Measurements from ENCODE around the gene AMPD3. TPM values are rescaled to one million over a fixed set of nuclear protein-coding genes. Genes with fewer than 3 reads are reported as not detected.

The AMPD3 gene
- total and polyA plus RNA-seq, 2 of the 13 experiments (the other 11 are each of a cell fraction or from before 2014, with no cell fraction given), result 0.33 to 2.3 TPM

DNA sequence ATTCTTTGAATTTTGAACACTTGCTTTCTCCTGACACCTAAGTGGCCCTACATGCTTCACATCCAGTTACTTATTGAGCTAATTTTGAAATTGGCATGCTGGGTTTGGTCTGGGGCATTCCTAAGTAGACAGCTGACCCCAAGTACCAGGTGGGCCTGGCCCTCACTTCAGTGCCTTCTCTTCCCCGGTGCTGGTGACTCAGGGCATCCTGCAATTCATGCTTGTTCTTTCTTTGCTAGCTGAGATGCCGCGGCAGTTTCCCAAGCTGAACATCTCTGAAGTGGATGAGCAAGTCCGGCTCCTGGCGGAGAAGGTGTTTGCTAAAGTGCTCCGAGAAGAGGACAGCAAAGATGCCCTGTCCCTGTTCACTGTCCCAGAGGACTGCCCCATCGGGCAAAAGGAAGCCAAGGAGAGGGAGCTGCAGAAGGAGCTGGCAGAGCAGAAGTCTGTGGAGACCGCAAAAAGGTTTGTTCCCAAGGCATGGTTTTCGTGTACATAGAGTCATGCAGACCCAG is 6.3 kb downstream of the AMPD3 start:
- H3K36me3 ChIP-seq (replicated peaks in 1 of 2; ENCODE audit: control insufficient read depth in 1 of 2, insufficient read depth in 2 of 2, low read length in 2 of 2), result no peaks in the 10 kb centered on the region
- no peak for TF ChIP-seq ZNF598 (CRISPR knock-in tag; IDR thresholded peaks at IDR 0.05; ENCODE audit: borderline replicate concordance)
- TF ChIP-seq SALL2 (CRISPR knock-in tag; IDR thresholded peaks at IDR 0.05), result no peak
- TF ChIP-seq, protein P1, sequence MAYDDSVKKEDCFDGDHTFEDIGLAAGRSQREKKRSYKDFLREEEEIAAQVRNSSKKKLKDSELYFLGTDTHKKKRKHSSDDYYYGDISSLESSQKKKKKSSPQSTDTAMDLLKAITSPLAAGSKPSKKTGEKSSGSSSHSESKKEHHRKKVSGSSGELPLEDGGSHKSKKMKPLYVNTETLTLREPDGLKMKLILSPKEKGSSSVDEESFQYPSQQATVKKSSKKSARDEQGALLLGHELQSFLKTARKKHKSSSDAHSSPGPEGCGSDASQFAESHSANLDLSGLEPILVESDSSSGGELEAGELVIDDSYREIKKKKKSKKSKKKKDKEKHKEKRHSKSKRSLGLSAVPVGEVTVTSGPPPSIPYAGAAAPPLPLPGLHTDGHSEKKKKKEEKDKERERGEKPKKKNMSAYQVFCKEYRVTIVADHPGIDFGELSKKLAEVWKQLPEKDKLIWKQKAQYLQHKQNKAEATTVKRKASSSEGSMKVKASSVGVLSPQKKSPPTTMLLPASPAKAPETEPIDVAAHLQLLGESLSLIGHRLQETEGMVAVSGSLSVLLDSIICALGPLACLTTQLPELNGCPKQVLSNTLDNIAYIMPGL (CRISPR knock-in tag; IDR thresholded peaks at IDR 0.05; ENCODE audit: borderline replicate concordance in 1 of 2, low read depth in 1 of 2), result no peak
- TF ChIP-seq, protein P2, sequence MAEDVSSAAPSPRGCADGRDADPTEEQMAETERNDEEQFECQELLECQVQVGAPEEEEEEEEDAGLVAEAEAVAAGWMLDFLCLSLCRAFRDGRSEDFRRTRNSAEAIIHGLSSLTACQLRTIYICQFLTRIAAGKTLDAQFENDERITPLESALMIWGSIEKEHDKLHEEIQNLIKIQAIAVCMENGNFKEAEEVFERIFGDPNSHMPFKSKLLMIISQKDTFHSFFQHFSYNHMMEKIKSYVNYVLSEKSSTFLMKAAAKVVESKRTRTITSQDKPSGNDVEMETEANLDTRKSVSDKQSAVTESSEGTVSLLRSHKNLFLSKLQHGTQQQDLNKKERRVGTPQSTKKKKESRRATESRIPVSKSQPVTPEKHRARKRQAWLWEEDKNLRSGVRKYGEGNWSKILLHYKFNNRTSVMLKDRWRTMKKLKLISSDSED (CRISPR knock-in tag; IDR thresholded peaks at IDR 0.05), result no peak
- TF ChIP-seq ZNF17 (CRISPR knock-in tag; IDR thresholded peaks at IDR 0.05), result no peak
- TF ChIP-seq, protein P3, sequence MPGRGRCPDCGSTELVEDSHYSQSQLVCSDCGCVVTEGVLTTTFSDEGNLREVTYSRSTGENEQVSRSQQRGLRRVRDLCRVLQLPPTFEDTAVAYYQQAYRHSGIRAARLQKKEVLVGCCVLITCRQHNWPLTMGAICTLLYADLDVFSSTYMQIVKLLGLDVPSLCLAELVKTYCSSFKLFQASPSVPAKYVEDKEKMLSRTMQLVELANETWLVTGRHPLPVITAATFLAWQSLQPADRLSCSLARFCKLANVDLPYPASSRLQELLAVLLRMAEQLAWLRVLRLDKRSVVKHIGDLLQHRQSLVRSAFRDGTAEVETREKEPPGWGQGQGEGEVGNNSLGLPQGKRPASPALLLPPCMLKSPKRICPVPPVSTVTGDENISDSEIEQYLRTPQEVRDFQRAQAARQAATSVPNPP (CRISPR knock-in tag; IDR thresholded peaks at IDR 0.05), result no peak
- no peak for TF ChIP-seq ZNF292 (CRISPR knock-in tag; IDR thresholded peaks at IDR 0.05; ENCODE audit: borderline replicate concordance, low read depth)
- no peak for TF ChIP-seq ZNF225 (CRISPR knock-in tag; IDR thresholded peaks at IDR 0.05)
- TF ChIP-seq ATM (IDR thresholded peaks at IDR 0.05; ENCODE audit: borderline replicate concordance), result no peak
- TF ChIP-seq FOSL2 (CRISPR knock-in tag; IDR thresholded peaks at IDR 0.05), result no peak
- TF ChIP-seq AKAP8 (CRISPR knock-in tag; IDR thresholded peaks at IDR 0.05), result no peak
- POLR2A ChIA-PET, result no interaction called here
- in situ Hi-C loops (cut with HindIII; ENCODE audit: extremely low pct_ligation_motif_present, low pct_unique_long_range_greater_than_20kb), result no loop called here
- DNase-seq (ENCODE audit: low spot score) (no peak), ATAC-seq (no peak), FAIRE-seq (no peak)
- no peak overlapping the region for H3K27ac ChIP-seq (ENCODE audit: extremely low read length, insufficient read depth, low read length)
- H4K20me1 ChIP-seq (ENCODE audit: insufficient read depth, low read length), result no peaks in the 10 kb centered on the region
- H3K27me3 ChIP-seq (ENCODE audit: control insufficient read depth in 1 of 2, insufficient read depth in 2 of 2, low read length in 2 of 2), result peaks cover 0 to 18% of the 10 kb centered on the region in 2 experiments; a peak in 1 of 5 replicates
- no peaks in the 10 kb centered on the region for H3K79me2 ChIP-seq (ENCODE audit: insufficient read depth, low read length)
- no peak overlapping the region for H3K4me2 ChIP-seq (ENCODE audit: low read depth, low read length)
- no peak overlapping the region for H2AFZ ChIP-seq (ENCODE audit: low read length)
- no peak overlapping the region for H3K9ac ChIP-seq (ENCODE audit: insufficient read depth, low read depth, low read length)
- H3K9me3 ChIP-seq (ENCODE audit: low read length), result no peaks in the 10 kb centered on the region
- 65% methylated on average over 9 of the region's 9 CpGs for WGBS (ENCODE audit: low lambda C conversion rate)
- 0 out of 2 replicates have a peak, but pooled peaks cover 2% of the 10 kb centered on the region for H3K4me1 ChIP-seq (ENCODE audit: insufficient read depth, low read length)
- intact Hi-C loops (cut with micrococcal nuclease; ENCODE audit: unreplicated experiment), result no loop called here
- no TSS peak for BruUV-seq (replicated peaks)
- CTCF ChIA-PET (ENCODE audit: low intra/inter-chr PET ratio, low total read pairs), result no interaction called here
- no peak overlapping the region for H3K4me3 ChIP-seq (replicated peaks in 1 of 3; ENCODE audit: insufficient read depth in 1 of 3, low read depth in 2 of 3, low read length in 3 of 3)

Data from HepG2 (cell line).